ENCODE data around the gene ARHGEF39.

ARHGEF39 gene

DNA sequence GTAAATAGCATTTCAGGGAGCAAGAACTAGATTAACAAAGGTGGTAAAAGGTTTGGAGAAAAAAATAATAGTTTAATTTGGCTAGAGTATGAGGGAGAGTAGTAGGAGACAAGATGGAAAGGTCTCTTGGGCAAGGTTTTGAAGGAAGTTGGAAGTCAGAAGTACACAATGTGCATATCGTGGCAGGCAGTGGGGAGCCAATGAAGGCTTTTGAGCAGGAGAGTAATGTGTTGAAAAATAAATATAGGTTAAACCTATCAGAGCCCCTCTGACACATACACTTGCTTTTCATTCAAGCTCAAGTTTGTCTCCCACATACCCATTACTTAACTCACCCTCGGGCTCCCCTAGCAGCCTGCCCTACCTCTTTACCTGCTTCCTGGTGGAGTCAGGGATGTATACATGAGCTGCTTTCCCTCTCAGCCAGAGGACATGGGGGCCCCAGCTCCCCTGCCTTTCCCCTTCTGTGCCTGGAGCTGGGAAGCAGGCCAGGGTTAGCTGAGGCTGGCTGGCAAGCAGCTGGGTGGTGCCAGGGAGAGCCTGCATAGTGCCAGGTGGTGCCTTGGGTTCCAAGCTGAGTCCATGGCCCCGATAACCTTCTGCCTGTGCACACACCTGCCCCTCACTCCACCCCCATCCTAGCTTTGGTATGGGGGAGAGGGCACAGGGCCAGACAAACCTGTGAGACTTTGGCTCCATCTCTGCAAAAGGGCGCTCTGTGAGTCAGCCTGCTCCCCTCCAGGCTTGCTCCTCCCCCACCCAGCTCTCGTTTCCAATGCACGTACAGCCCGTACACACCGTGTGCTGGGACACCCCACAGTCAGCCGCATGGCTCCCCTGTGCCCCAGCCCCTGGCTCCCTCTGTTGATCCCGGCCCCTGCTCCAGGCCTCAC, 8.4 kb upstream of the ARHGEF39 start, which contains the start of gene CA9:
TSS of gene CA9 (plus strand) at position 797 of the 893 bp plus-strand sequence. CDS start at position 829, 32 bp downstream.
- no peak for DNase-seq

DNA sequence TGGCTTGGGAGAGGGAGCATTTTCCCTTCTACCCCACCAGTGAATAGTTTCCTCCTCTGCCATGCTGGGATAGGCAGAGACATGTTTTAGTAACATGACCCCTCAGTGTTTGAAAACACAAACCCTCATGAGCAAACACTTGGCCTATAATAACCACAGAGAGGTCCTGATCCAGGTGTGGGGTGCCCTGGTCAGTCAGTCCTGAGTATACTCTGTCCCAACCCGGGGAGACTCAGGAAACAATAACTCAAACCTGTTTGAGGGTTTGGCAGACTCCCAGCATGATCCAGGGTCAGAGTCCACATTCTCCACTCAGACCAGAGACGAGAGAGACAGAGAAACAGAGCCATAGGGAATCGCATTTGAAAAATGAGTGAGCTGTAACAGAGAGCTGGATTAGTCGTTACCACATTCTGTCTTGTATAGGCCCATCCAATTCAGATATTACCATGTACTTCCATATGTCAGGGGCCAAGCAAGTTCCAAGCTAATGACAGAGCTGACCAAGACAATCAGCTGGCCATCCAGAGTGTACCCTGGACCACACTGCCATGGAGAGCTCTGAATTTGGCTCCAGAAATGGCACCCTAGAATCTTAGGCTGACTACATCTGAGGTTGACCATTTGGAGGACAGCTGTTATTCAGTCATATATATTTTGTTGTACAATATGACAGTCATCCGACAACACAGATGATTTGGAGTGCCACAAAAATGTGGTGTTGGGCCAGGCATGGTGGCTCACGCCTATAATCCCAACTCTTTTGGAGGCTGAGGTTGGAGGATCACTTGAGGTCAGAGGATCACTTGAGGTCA, 4.5 kb upstream of the ARHGEF39 start:
- no peak for DNase-seq

DNA sequence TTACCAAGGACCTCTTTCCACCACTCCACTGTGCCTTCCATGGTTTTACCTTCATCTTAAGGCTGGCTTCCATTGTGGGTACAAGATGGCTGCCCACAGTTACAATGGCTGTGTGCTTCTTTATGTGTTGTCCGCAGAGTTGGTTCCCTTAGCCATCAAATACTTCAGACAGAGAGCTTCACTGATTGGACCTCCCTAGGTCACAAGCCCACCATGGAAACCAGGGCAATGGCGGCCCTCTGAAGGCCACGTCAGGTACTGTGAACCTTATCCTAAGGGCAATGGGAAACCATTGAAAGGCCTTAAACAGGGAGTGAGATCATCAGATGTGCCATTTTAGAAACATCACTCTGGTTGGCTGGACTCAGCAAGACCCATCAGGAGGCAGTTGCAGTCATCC, 2.9 kb upstream of the ARHGEF39 start:
- DNase-seq: no peak

DNA sequence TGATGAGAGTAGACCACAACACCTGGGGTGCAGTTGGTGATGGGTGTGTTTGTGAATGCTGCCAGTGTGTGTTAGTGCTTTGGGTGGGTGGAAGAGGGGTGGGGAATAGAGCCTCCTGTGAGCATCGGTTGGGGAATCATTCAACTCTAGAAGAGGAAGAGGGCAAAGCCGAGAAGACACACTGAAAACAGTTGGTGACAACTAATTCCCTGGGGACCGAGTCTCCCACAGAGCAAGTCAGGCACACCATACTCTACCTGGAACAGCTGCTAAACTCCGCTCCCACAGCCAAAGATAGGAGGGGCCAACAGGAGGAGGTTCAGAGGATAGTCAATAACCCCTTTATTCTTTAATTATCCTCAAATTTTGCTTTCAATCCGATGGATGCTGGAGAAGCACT, 1.6 kb upstream of the ARHGEF39 start:
- no peak for DNase-seq

DNA sequence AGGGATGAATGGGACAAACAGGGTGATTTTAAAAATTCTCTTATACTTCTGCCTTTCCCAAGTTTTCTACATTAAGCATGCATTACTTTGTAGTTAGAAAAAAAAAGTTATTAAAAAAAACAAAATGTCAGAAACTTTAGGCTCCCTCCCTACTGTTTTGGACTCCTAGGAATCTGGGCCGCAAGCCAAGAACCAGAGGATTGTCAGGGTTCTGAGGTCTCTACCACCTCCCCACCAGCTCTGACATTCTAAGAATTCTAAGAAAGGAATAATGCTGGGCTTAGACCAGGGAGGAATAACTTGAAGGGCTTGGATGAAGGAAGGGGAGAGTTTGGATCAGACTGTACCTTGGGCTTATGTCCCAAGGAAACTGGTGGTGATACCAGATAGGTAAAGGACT, 1.1 kb upstream of the ARHGEF39 start:
- no peak for DNase-seq

DNA sequence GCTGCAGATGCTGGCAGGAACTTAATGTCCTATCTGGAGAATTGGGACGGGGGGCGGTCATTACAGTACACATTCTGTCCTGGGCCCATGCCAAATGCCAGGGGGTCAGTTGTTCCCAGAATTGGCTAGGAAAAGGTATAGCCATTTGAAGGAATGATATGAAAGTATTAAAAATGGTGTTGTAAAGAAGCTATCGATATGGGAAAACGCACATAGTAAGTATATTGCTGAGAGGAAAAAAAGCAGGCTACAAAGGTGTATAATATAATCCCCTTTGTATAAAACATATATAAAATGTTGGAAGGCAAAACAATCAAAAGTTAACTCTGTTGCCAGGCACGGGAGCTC, 450 bp upstream of the ARHGEF39 start:
- DNase-seq: no peak

DNA sequence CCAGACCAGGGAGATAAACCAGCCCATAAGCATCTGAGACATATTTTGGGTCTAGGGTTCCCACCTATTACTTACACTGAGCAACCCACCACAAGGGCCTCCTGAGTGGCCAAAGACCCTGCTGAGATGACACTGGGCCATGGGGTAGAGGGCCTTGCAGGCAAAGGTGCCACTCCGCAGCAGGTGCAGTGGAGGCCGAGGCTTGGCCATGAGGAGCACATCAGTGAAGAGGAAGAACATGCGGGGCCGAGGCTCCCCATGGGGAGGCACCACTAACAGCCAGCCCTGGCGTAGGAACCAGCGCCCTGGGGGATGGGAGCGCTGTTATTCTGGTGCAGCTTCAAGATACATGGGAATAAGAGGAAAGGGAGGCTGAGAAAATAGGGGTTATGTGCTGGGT, 2.6 kb downstream of the ARHGEF39 start:
- DNase-seq: no peak

DNA sequence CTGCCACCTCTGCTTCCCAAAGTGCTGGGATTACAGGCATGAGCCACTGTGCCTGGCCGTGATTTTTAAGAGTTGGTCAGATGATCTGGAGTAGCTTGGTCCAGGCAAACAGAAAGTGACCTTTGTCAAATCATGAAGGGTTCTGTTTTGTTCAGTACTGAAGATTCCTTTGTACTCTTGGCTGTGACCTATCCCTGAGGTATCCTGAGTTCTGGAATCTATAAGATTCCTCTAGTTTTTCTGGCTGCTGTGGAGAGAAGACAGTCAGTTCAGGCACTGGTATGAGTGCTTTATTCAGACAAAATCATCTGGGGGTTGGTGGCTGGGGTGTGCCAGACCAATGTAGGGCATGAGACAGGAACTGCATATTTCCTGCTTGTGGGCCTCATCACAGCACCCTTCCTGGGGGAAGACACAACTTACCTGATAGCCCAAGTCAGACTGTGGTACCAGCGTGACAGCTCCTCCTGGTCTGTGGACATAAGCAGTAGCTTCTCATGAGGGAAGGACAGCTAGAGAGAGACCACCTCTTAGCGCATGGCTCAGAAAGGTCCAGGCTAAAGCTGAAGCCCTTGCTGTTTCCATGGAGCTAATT, 3.1 kb downstream of the ARHGEF39 start:
- DNase-seq: no peak

DNA sequence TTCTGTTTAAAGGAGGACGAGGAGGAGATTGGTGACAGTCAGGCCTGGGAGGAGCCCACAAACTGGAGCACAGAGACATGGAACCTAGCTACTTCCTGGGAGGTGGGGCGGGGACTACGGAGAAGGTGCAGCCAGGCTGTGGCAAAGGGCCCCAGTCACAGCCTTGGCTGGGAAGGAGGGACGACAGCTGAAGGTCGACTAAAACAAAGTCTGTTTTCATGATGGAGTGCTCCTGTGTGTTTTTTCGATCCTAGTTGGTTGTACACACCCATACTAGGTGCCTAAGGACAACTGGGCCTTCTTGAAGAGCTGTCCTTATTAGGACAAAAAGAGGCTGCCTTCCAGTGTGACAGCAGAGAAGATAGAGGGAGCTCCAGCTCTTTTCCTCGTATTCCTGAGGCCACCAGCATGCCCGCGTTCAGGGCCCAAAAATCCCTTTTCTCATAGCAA, 4.0 kb downstream of the ARHGEF39 start:
- DNase-seq: no peak

DNA sequence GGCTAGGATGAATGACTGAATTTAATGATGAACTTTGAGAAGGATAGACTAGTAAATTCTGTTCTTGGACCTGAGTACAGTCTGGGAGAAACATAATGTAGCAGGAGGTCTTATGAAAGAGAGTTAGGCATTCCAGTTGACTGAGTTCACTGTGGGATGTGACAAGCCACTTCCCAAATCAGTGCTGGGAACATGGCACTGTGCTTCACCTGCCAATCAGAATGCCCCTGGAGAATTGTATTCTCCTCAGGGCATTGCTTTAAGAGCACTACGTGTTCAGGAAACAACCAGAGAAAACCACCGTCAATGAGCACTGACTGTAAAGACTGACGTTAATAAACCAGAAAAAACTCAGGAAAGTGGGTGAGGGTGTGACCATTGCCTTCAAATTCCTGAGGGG, 5.7 kb downstream of the ARHGEF39 start:
- no peak for DNase-seq

DNA sequence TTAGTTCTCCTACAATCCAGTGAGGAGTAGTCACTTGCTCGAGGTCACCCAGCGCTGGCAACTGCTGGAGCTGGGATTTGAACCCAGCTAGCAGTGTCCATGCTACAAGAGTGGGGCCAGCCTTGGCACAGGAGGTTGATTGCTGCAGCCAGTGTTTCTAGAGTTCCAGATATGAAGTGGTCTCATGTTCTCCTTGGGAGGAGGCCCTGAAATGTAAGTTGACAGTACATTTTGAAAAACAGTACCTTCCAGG, 6.1 kb downstream of the ARHGEF39 start:
- no peak for DNase-seq

DNA sequence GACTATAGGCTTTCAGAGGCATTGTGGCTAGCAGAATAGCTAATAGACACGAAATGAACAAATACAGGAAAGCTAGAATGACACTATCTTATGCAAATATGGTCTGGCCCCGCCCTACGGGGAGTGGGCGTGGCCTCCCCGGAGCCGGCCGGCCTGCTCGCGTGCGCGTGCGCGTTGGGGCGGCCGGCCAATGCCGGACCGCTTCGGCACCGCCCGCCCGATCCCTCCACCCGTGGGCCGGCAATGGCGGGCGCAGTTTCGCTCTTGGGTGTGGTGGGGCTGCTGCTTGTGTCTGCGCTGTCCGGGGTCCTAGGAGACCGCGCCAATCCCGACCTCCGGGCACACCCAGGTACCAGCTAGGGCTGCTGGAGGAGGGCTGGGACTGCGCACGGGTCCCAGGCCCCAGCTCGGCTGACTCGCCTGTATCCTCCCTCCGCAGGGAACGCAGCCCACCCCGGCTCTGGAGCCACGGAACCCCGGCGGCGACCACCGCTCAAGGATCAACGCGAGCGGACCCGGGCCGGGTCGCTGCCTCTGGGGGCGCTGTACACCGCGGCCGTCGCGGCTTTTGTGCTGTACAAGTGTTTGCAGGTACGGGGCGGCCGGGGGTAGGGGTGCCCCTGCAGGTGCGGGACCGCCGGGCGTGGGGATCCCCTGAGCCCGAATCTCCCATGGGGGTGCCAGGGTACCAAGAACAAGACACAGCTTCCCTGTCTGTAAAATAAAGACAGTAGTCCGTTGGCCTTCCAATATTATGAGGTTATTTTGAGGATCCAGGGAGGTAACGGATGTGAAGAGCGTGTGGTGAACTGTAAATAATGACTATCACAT, 6.6 kb downstream of the ARHGEF39 start, which contains the start of gene CCDC107:
TSS of gene CCDC107 (plus strand) at position 156 of the 831 bp plus-strand sequence. CDS start at position 244, 88 bp downstream.
- DNase-seq: peak; percentile 82

DNA sequence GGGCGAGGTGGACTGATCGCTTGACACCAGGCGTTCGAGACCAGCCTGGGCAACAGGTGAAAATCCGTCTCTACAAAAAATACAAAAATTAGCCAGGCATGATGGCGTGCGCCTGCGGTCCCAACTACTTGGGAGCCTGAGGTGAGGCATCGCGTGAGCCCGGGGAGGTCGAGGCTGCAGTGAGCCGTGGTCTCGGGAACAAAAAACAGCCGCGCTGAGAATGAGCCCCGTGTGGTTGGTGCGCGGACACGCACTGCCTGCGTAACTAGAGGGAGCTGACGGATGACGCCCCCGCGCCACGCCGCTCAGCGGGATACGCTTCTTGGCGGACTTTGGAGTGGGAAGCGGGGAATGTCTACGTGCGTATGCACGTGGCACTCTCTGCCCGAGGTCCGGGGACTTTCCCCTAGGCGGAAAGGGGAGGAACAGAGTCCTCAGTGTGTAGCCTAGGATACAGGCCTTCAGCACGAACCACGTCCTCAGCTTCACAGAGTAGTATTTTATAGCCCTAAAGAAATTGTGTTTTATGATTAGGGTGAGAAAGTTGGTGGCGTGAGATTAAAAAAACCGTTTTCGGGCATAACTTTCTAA, 7.4 kb downstream of the ARHGEF39 start, which contains the start of gene RMRP:
TSS of gene RMRP (minus strand) at position 474 of the 591 bp plus-strand sequence.
- DNase-seq: peak; percentile 91

DNA sequence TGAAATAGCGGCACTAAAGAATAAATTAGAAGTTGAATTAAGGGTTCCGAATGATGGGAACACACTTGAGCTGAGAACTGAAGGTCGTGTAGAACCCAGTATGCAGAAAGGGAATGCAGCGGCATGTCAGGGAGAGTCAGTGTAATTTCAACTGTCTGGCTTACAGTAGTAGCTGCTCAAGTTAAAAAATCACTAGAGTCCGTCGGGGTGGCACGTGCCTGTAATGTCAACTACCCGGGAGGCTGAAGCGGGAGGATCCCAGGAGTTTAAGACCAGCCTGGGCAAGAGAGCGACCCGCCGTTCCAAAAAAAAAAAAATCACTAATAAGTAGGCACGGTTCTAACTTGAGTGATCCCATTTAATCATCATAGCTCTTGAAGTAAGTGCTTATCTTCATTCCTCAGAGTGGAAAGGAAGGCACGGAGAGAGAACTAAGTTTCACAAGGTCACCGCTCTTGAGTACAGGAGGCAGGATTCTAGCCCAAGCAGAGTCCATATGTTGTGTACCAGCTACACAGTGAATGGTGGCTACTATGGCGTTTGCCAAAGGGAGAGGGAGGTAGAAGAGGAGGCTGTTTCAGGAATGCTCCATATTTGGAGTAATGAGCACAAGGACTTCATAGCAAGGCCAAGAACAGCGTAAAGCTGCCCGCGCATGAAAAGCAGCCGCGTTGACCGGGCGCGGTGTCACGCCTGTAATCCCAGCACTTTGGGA, 8.0 kb downstream of the ARHGEF39 start:
- no peak for DNase-seq

DNA sequence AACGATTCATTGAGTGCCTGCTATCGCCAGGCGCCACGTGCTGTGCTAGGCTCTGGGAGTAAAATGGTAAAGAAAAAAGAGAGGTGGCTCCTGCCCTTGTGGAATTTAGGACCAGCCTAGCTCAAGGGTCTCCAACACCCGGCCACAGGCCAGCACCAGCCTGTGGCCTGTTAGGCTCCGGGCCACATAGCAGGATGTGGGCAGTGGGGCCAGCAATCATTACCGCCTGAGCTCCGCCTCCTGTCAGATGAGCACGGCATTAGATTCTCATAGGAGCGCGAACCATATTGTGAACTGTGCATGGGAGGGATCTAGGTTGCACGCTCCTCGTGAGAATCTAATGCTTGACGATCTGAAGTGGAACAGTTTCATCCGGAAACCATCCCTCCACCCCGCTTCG, 8.6 kb downstream of the ARHGEF39 start:
- no peak for DNase-seq

DNA sequence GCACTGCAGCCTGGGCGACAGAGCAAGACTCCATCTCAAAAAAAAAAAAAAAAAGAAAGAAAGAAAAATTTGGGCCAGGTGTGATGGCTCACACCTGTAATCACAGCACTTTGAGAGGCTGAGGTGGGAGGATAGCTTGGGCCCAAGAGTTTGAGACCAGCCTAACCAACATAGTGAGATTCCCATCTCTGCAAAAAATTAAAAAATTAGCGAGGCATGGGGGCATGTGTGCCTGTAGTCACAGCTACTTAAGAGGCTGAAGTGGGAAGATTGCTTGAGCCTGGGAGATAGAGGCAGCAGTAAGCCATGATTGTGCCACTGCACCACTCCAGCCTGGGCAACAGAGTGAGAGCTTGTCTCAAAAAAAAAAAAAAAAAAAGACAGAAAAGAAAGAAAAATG, 11.4 kb downstream of the ARHGEF39 start:
- no peak for DNase-seq

DNA sequence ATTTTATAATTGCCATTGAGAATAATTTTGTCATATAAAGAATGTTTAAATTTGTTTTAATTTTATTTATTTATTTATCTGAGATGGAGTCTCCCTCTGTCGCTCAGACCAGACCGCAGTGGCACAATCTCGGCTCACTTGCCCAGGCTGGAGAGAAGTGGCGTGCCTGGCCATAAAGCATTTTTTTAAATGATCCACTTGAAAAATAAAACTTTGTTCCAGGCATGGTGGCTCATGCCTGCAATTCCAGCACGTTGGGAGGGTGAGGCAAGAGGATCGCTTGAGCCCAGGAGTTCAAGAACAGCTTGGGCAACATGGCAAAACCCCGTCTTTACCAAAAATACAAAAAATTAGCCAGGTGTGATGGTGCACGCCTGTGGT, 12.2 kb downstream of the ARHGEF39 start:
- no peak for DNase-seq

DNA sequence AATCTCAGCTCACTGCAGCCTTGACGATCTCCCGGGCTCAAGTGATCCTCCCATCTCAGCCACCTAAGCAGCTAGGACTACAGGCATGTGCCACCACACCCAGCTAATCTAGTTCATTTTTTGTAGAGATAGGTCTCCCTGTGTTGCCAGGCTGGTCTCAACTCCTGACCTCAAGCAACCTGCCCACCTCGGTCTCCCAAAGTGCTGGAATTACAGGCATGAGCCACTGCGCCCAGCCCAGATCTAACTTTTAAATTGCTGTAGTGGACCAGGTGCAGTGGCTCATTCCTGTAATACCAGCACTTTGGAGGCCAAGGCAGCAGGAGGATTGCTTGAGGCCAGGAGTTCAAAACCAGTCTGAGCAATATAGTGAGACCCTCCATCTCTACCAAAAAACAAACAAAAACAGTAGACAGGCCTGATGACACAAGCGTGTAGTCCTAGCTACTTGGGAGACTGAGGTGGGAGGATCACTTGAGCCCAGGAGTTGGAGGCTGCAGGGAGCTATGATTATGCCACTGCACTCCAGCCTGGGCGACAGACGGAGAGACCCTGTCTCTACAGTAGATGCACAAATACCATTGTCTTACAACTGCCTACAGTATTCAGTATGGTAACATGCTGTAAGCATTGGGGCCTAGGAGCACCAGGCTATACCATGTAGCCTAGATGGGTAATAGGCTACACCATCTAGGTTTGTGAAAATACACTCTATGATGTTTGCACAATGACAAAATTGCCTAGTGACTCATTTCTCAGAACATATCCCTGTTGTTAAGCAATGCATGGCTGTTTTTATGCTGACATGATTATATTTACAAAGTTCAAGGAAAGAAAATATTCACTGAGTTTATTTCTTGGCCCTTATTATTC, 12.8 kb downstream of the ARHGEF39 start:
- no peak for DNase-seq

DNA sequence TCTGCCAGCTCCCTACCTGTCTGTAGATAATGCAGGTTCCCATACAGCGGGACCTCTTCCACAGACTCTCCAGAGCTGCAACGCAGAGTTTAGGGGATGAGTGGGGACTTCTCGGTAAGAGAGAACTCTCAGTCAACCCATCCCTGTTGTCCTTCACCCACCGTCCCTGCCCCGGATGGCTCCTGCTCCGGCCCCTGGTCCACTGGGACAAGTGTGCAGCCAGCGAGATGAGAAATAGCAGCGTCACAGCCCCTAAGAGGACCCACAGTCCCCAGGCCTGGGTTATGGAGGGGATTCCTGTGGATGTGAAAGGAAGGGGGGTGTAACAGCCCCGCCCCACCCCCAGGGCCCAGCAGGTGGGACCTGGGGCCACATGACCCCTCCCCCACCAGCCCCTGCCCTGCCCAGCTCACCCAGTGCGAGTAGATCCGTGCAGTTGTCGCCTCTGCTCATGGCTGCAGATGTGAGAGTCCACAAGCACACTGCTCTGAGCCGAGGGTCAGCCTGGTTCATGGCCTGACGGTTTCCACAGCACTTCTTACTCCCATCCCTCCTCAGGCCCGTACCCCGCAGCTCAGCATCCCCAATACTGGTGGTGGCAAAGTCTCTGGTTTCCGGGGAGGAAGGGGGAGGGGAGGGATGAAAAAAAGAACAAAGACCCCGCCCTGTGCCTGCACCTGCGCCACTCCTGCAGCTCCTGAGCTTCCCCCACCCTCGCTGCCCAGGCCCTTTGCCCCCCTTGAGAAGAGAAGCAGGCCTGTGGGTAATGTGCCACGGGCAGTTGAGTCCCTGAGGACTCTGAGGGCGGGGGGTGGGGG, 14.4 kb downstream of the ARHGEF39 start, which contains the start of gene SIT1:
TSS of gene SIT1 (minus strand) at position 591 of the 818 bp plus-strand sequence. CDS start at position 513, 78 bp downstream.
- no peak for DNase-seq
